Bronchial epithelial cell (primary cell): Measurements from ENCODE around the gene MMAB. TPM values are rescaled to one million over a fixed set of nuclear protein-coding genes. Genes with fewer than 3 reads are reported as not detected.

Experiments
- DNase-seq: peaks from one replicate; pipeline ENCODE4 v3.0.0-alpha.2; 2010; ENCODE audit warnings: low read depth
- FAIRE-seq: peaks from 2 replicates; lab custom pipeline; 2011; peaks lifted over from hg19 to GRCh38; lab: Jason Lieb, UNC
- H3K27me3 ChIP-seq: 2 replicates; pipeline ENCODE4 v1.5.1; 2011; ENCODE audit warnings: low read length; ENCODE audit not compliant: control insufficient read depth, insufficient read depth
- H3K36me3 ChIP-seq: 2 replicates; pipeline ENCODE4 v1.5.1; 2011; ENCODE audit warnings: low read length; ENCODE audit not compliant: control insufficient read depth, insufficient read depth
- H3K4me3 ChIP-seq: 2 replicates; pipeline ENCODE4 v1.5.1; 2011; ENCODE audit warnings: mild to moderate bottlenecking, low read depth, low read length, control low read depth
- total RNA-seq: library from RNA; depleted of rRNA; stranded (reverse); fragments of >200 nt; gene quantifications from 2 replicates; pipeline ENCODE4 v1.2.1, GENCODE V29; 2014
- TF ChIP-seq, protein P1 (sequence below): IDR thresholded peaks from 2 replicates; pipeline ENCODE4 v1.5.1; 2011; ENCODE audit warnings: mild to moderate bottlenecking, moderate library complexity, low read length, control low read depth, inconsistent platforms; ENCODE audit not compliant: insufficient read depth, severe bottlenecking

MMAB gene
- total RNA-seq, 1 donor from 2014 or later = 36.9 TPM

DNA sequence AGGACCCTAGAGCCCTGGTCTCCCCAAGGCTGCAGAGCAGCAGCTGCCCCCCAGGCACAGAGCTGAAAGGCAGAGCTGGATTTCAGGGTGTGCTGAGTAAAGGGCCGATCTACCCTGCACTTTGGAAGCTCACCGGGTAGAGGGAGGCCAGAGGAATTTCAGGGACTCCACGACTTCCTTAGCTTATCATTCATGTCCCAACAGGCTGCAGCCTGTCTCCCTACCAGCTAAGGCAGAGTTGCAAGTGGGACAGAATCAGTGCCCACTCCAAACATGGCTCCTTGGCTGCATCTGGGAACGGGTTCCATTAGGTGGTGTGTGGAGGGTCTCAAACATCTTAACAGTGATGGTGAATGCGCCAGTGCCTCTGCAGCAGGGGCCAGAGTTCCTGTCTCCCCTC lies 27.5 kb downstream of the MMAB start:
- FAIRE-seq = peak; percentile 7
- peak; percentile 65 for DNase-seq
- TF ChIP-seq, protein P1, sequence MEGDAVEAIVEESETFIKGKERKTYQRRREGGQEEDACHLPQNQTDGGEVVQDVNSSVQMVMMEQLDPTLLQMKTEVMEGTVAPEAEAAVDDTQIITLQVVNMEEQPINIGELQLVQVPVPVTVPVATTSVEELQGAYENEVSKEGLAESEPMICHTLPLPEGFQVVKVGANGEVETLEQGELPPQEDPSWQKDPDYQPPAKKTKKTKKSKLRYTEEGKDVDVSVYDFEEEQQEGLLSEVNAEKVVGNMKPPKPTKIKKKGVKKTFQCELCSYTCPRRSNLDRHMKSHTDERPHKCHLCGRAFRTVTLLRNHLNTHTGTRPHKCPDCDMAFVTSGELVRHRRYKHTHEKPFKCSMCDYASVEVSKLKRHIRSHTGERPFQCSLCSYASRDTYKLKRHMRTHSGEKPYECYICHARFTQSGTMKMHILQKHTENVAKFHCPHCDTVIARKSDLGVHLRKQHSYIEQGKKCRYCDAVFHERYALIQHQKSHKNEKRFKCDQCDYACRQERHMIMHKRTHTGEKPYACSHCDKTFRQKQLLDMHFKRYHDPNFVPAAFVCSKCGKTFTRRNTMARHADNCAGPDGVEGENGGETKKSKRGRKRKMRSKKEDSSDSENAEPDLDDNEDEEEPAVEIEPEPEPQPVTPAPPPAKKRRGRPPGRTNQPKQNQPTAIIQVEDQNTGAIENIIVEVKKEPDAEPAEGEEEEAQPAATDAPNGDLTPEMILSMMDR = no peak
- H3K36me3 ChIP-seq = no peaks in the 10 kb centered on the region
- H3K4me3 ChIP-seq = no peak overlapping the region
- no peaks in the 10 kb centered on the region for H3K27me3 ChIP-seq

DNA sequence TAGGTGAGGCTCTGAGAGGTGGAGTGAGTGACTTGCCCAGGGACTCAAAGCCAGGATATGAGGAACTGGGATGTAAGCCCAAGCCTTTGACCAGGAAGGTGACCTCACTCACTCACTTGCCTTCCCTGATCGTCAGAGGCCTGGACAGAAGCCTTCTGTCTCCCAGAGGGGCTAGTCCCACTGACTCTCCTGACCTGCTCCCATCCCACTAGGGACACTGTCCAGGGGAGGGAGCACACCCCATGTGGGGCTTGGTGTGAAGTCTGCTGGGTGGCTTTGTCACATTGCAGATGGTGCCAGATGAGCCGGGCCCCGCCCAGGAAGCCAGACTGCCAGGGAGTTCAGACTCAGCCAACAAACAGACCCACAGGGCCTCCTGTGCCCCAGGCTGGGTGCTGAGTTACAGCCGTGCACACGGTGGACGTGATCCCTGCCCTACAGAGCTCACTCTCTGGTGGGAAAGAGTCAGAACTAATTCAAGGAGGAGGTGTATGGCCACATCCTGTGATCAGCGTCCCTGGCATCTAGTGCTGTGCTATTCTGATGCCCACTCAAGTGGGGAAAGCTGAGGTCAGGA lies 28.3 kb downstream of the MMAB start:
- peak; percentile 37 for DNase-seq
- peak; percentile 23 for FAIRE-seq
- H3K36me3 ChIP-seq = no peaks in the 10 kb centered on the region
- H3K27me3 ChIP-seq = no peaks in the 10 kb centered on the region
- H3K4me3 ChIP-seq = no peak overlapping the region
- TF ChIP-seq, protein P1 = no peak

DNA sequence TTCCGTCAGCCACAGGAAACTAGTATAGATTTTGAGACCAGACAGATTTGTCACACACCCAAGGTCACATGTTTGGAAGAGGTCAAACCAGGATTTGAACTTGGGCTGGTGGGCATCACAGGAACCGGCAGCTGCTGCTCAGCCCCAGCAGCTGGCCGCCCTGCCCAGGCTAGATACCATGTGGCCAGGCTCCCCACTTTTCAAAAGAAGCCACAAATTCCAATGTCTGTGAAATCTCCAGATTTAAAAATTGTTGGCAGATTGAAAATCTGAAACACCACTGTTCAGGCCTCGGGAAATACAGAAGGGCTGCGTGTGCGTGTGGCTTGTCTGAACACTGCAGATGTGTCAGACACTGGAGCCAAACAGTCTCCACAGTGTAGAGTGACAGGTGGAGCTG lies 30.4 kb downstream of the MMAB start:
- Histone ChIP-seq H3K36me3 (no peaks in the 10 kb centered on the region), H3K4me3 (no peak overlapping the region), H3K27me3 (no peaks in the 10 kb centered on the region)
- FAIRE-seq (no peak), DNase-seq (no peak)
- TF ChIP-seq, protein P1 = no peak

DNA sequence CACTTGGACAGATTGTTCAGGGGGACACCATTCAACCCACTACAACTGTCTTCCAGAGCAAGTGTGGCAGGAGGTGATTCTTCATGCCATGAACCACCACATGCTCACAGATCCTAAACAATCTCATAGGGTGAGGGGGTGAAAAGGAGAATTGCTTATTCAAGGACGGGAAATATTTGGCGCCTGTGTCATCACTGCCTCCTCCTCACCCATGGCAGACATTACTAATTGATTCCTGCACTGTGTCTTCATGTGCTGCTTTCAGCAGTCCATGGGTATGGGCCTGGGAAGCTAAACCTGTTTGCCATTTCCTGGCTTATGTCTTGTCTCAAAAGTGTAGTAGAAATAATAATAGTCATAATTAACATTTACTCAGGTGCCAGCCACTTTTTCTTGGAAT lies 31.3 kb downstream of the MMAB start:
- no peak for FAIRE-seq
- TF ChIP-seq, protein P1 = no peak
- no peak overlapping the region for H3K4me3 ChIP-seq
- peak; percentile 75 for DNase-seq
- H3K36me3 ChIP-seq = no peaks in the 10 kb centered on the region
- no peaks in the 10 kb centered on the region for H3K27me3 ChIP-seq

DNA sequence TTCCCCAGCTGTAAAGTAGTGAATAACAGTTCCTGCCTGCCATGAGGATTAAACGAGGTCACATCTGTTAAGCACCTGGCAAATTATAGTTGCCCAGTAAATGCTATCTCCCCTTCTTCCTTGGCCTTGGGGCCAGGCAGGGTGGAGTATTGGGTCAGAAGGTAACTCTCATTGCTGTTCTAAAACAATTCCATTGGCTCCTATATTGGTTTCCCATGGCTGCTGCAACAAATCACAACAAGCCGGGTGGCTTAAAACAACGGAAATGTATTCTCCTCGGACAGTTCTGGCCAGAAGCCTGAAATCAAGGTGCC lies 31.9 kb downstream of the MMAB start:
- no peaks in the 10 kb centered on the region for H3K36me3 ChIP-seq
- FAIRE-seq (no peak), DNase-seq (no peak)
- no peaks in the 10 kb centered on the region for H3K27me3 ChIP-seq
- TF ChIP-seq, protein P1 = no peak
- no peak overlapping the region for H3K4me3 ChIP-seq
